Measurements from ENCODE around the gene TEX54. TPM values are rescaled to one million over a fixed set of nuclear protein-coding genes. Genes with fewer than 3 reads are reported as not detected.

TEX54 gene
- total and polyA plus RNA-seq, 2 of the 13 experiments (the other 11 are each of a cell fraction or from before 2014, with no cell fraction given), result not detected

GRCh38 chr11:62875698-62876478 lies 43.2 kb upstream of the TEX54 start (continued):
- TF ChIP-seq ZNF687 (CRISPR knock-in tag; IDR thresholded peaks at IDR 0.05), result peak; percentile 56
- TF ChIP-seq UBTF (CRISPR knock-in tag; IDR thresholded peaks at IDR 0.05), result 0 out of 2 replicates have a peak, but pooled peaks have one; percentile 22
- no peak for TF ChIP-seq ZNF569 (CRISPR knock-in tag; IDR thresholded peaks at IDR 0.05; ENCODE audit: borderline replicate concordance)
- no peak for TF ChIP-seq ZNF619 (CRISPR knock-in tag; IDR thresholded peaks at IDR 0.05)
- no peak for TF ChIP-seq NFRKB (IDR thresholded peaks at IDR 0.05)
- TF ChIP-seq ZNF180 (CRISPR knock-in tag; IDR thresholded peaks at IDR 0.05; ENCODE audit: borderline replicate concordance, low read depth), result no peak
- no peak for TF ChIP-seq ZNF513 (CRISPR knock-in tag; conservative IDR thresholded peaks at IDR 0.05)
- TF ChIP-seq ZNF816 (CRISPR knock-in tag; IDR thresholded peaks at IDR 0.05; ENCODE audit: borderline replicate concordance), result no peak
- TF ChIP-seq CREB1 (IDR thresholded peaks at IDR 0.05), result no peak
- no peak for TF ChIP-seq CREB1 (CRISPR knock-in tag; IDR thresholded peaks at IDR 0.05)
- TF ChIP-seq SRY (CRISPR knock-in tag; IDR thresholded peaks at IDR 0.05), result no peak
- TF ChIP-seq PRMT3 (CRISPR knock-in tag; IDR thresholded peaks at IDR 0.05; ENCODE audit: borderline replicate concordance, low read depth), result no peak
- TF ChIP-seq THAP7 (CRISPR knock-in tag; IDR thresholded peaks at IDR 0.05), result no peak
- TF ChIP-seq SRF (IDR thresholded peaks at IDR 0.05; ENCODE audit: low read depth, low read length), result no peak
- no peak for TF ChIP-seq KAT8 (CRISPR knock-in tag; IDR thresholded peaks at IDR 0.05)
- no peak for TF ChIP-seq ZNF138 (CRISPR knock-in tag; IDR thresholded peaks at IDR 0.05; ENCODE audit: low read depth)
- no peak for TF ChIP-seq DMAP1 (CRISPR knock-in tag; IDR thresholded peaks at IDR 0.05)
- no peak for TF ChIP-seq SMYD3 (CRISPR knock-in tag; IDR thresholded peaks at IDR 0.05)
- TF ChIP-seq ZNF792 (CRISPR knock-in tag; IDR thresholded peaks at IDR 0.05), result no peak
- TF ChIP-seq ZNF274 (CRISPR knock-in tag; IDR thresholded peaks at IDR 0.05), result no peak
- peak; percentile 40; the same call in 1 of the 2 replicates for TF ChIP-seq ZNF225 (CRISPR knock-in tag; IDR thresholded peaks at IDR 0.05)
- TF ChIP-seq TBP (CRISPR knock-in tag; IDR thresholded peaks at IDR 0.05), result no peak
- TF ChIP-seq ZNF780A (CRISPR knock-in tag; IDR thresholded peaks at IDR 0.05), result no peak
